Embryonic facial prominence (tissue), 1 donor: Measurements from ENCODE around the gene UVSSA.
"Not testable (repeated sequence)": the region's sequence is repeated elsewhere in the genome, so short reads cannot be mapped to it uniquely, and the experiment has no call there.

Source experiments
- DNase-seq: peaks from one replicate; pipeline ENCODE4 v3.0.0-alpha.2; 2016; ENCODE audit errors: extremely low spot score

The UVSSA gene

GRCh38 chr4:1377606-1378261 lies 30.7 kb downstream of the UVSSA start:
- DNase-seq = no peak

DNA sequence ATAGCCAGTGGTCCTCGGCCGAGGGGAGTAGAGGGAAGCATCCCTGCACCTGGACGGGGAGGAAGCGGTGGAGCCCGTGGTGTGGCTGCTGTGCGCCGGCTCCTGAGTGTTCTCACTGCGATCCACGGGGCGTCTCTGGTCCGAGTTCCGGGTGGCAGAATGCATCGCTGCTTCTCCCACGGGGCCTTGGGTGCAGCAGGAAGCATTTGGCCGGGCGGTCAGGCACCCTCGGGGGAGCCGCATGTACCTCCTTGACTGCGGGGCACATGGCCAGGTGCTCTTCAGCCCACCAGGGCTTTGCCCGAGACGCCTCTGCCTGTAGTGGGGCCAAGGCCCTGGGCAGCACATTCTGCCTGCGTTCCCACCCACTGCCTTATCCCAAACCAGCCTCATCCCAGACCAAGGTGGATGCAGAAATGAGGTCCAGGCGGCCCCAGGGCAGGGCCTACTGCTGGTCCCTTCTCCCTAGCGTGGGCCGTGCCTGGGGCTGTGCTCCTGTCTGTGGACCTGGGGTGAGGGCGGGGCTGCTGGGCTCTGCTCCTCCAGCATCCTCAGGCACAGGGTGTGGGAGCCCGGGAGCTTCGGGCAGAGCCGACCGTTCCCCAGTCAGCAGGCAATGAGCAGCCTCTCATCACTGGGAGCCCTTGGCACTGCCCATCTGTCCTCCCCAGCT lies 31.7 kb downstream of the UVSSA start:
- no peak for DNase-seq

DNA sequence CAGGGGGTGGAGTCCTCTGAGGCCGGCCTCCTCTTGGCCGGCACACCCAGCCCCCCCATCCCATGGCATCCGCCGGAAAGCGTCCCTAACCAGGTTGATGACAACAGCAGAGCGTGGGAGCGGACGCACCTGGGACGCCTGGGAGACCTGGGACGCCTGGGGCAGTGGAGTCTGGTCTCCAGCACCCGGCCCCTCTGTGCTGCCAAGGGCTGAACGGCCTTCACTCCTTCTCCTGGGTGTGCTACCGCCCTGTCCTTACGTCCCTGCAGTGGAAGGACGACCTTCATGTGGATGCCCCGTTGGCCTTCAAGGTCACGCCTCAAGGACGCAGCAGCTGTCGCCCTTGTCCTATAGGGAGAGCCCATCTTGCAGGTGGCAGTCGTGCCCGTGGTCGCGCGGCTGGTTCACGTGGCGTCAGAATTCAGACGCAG lies 32.4 kb downstream of the UVSSA start:
- no peak for DNase-seq

DNA sequence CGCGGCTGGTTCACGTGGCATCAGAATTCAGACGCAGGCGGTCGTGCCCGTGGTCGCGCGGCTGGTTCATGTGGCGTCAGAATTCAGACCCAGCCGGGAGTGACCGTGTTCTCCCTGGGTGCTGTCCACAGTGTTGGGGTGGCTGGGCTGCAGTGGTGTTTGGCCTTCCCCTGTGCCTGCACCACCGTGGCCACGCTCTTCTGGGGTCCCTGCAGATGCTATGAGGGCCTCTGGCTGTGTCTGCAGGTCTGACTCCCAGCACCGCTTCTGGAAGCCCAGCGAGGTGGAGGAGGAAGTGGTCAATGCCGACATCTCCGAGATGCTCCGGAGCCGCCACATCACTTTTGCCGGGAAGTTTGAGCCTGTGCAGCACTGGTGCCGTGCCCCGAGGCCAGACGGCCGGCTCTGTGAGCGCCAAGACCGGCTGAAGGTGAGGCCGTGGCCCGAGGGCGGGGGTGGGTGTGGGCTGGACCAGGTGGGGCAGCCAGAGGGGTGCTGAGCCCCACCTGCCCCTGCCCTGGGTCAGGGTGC lies 32.9 kb downstream of the UVSSA start:
- DNase-seq = no peak

DNA sequence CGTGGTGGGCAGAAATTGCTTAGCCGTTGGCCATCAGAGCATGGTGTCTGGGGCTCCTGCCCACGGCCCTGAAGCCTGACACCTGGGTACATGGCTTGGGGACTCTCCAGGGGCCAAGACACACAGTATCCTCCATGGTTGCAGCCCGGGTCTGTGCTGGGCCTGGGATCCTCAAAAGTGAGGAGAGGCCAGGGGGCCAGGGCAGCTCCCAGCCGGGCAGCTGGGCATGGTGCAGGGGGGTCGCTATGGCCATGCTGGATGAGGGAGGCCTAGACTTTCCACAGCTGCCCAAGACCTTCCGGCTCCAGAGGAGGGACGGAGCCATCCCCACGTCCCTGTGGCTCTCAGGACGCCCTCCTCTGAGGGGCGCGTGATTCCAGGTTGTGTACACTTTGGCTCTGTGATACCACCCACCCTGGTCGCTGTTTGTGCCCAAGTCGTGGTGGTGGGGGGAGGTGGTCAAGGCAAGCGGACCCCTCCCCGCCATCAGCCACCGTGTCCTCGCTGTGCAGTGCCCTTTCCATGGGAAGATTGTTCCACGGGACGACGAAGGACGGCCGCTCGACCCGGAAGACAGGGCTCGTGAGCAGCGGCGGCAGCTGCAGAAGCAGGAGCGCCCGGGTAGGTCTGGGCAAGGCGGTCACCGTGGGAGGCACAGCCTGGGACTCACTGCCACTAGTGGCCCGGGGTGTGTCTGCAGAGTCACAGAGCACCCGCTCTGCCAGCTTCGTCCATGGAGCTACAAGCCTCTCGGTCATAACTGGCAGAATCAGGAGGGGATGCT lies 33.6 kb downstream of the UVSSA start:
- DNase-seq = no peak

DNA sequence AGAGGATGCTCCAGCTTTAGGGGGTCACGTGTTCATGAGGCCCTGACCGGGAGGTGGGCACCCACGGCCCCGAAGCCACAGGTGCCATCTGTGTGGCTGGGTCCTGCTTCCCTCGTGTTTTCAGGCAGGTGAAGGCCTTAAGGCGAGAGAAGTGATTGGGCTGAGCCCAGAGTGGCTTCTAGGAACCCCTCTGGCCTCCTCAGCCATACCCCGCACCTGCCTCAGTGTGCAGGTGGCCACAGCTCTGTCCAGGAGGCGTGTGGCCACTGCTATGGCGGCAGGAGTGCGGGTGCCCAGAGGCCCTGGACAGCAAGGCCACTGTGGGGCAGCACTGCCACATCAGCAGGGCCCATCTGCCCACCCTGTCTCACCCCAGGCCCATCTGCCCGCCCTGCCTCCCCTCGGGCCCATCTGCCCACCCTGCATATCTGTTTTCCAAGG lies 34.2 kb downstream of the UVSSA start:
- no peak for DNase-seq

GRCh38 chr4:1381944-1382541 lies 35.0 kb downstream of the UVSSA start:
- no peak for DNase-seq

- no peak for DNase-seq
These were observed 36.0 kb downstream of the UVSSA start for GRCh38 chr4:1382776-1383727.

GRCh38 chr4:1383728-1384591 lies 37.0 kb downstream of the UVSSA start:
- DNase-seq = no peak

GRCh38 chr4:1384675-1385372 lies 37.8 kb downstream of the UVSSA start:
- no peak for DNase-seq

DNA sequence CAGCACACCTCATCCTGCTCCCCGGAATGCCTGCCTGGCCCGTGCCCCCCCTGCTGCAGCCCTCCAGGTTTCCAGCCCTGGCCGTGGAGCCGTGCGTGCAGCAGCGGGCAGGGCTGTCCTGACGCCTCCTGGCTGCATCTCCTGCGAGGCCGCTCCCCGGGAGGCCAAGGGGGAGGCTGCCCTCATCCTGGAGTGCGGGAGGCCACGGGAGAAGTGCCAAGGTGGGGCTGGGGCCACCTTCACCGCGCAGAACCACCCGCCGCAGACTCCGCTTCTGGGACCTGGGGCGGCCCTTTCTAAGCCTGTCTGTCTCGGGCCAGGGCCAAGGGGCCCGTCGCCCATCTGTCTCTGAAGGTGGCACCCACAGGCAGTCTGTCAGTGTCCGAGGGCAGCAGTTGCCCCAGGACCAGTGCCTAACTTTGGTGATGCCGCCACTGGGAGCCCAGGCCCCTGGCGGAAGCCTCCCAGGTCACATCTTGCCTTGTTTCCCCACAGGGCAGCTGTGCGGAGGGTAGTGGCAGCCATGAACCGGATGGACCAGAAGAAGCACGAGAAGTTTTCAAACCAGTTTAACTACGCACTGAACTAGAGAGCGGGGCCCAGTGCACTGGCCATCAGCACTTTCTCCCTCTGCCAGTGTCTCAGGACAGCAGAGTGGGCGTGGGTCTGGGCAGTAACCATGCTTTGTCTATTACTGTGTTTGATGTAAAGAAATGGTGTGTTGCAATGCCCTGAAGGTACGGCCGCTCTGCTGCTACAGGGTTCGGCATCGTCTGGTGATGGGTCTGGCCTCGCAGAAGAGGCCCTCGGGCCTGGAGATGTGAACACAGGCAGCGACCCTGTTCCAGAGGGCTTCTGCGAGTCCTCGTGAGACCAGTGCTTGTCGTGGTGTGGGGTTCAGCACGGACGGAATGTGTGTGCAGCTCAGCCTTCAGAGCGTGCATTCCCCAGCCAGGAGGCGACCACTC lies 38.6 kb downstream of the UVSSA start:
- no peak for DNase-seq

- not testable (repeated sequence) for DNase-seq
These were observed 46.4 kb downstream of the UVSSA start for GRCh38 chr4:1393363-1393762.

DNA sequence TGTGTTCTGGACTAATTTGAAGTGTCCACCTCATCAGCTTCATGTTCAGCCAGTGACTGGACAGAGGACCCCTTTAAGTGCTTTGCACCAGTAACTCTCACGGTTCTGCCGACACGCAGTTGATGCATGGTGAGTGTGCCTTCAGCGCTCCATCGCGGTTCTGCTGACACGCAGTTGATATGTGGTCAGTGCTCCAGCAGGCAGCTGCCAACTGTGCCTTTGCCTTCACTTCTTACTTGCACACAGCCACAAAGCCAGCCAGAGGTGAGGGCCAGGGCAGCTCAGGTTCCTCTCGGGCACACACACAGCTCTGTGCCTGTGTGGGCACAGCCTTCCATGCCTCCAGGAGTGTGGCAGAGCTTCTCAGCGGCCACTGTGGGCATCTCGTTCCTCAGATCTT lies 46.9 kb downstream of the UVSSA start:
- no peak for DNase-seq

GRCh38 chr4:1394554-1395388 lies 47.8 kb downstream of the UVSSA start:
- not testable (repeated sequence) for DNase-seq

DNA sequence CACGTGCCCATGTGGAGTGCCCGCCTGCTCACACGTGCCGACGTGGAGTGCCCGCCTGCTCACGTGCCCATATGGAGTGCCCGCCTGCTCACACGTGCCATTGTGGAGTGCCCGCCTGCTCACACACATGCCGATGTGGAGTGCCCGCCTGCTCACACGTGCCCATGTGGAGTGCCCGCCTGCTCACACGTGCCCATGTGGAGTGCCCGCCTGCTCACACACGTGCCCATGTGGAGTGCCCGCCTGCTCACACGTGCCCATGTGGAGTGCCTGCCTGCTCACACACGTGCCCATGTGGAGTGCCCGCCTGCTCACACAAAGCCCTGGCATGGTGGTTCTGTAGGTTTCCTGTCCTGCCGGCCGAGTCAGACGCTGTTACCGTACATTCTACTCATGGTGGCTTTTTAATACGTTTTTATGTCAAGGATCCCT lies 48.4 kb downstream of the UVSSA start:
- DNase-seq = not testable (repeated sequence)

DNA sequence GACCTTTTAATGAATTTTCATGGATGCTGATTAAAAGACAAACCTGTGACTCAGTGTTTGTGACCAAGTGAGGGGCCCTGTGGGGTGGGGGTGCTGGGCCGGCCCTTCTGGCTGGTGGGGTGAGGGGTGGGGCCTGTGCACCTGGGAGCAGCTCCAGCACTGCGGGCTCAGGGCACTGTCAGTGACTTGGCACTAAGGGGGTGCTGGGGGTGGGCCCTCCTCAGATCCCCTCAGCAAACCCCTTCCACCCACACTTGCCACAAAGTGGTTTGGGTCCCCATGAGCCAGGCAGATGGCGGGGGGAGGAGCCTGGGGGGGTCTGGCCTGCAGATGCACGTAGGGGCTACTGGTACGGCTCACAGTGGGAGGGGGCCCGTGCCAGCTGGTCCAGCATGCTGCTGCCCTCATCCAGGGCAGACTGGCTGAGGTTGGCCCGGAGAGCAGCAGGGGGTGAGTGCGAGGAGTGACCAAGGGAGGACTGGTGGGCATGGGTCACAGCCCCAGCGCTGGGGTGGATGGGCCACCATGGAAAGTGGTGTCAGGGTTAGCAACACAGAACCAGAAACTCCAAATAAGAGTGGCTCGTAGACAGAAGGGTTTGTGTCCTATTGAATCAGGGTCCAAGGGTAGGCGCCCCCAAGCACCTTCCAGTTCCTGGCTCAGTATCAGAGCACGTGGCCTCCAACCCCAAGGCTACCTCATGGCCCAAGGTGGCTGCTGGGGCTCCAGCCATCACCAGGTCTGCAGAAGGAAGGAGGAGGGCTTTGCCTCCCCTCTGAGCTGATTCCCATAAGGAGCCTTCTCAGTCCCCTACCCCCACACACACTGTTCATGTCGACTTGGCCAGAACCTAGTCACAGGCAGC lies 49.2 kb downstream of the UVSSA start:
- DNase-seq = no peak
